ENCODE results near the gene ZC3H10.

The ZC3H10 gene

DNA sequence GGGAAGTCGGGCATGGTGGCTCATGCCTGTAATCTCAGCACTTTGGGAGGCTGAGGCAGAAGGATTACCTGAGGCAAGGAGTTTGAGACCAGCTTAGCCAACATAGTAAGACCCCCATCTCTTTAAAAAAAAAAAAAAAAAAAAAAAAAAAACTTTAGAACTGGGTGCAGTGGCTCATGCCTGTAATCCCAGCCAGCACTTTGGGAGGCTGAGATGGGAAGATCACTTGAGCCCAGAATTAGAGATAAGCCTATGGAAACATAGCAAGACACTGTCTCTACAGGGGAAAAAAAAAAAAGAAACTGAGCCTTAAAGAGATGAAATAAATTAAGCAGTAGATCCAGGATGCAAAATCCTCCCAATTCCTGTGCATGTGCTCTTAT, 15.4 kb upstream of the ZC3H10 start:
- H3K4me2 ChIP-seq (ENCODE audit: low read length, poor library complexity, severe bottlenecking), result no peak overlapping the region
- H2BK12ac ChIP-seq (ENCODE audit: low read length in 2 of 2), result no peak overlapping the region
- H2BK120ac ChIP-seq (ENCODE audit: low read depth, low read length), result no peak overlapping the region
- peaks cover 5 to 11% of the 10 kb centered on the region in 2 experiments for H3K36me3 ChIP-seq (ENCODE audit: control insufficient read depth in 1 of 2, insufficient read depth in 2 of 2, low read depth in 1 of 2, low read length in 2 of 2)
- H3K4me1 ChIP-seq (ENCODE audit: control insufficient read depth, insufficient read depth, low read depth, low read length), result no peaks in the 10 kb centered on the region
- no peak overlapping the region for H3K18ac ChIP-seq (ENCODE audit: low read depth in 1 of 2, low read length in 2 of 2)
- no peak overlapping the region for H2BK15ac ChIP-seq (ENCODE audit: low read depth, poor library complexity, severe bottlenecking)
- no peak overlapping the region for H3K14ac ChIP-seq (ENCODE audit: low read length in 2 of 2)
- H3K27ac ChIP-seq (ENCODE audit: low read length, poor library complexity, severe bottlenecking), result no peak overlapping the region
- H4K91ac ChIP-seq (ENCODE audit: low read length), result no peak overlapping the region
- no peak overlapping the region for H2BK5ac ChIP-seq (ENCODE audit: low read depth, low read length, poor library complexity, severe bottlenecking)
- H3K9me3 ChIP-seq (ENCODE audit: control insufficient read depth, low read length), result no peaks in the 10 kb centered on the region
- no peak overlapping the region for H3K23ac ChIP-seq (ENCODE audit: low read length in 2 of 2)
- 100% methylated on average over 1 of the region's 1 CpG for WGBS
- no peak overlapping the region for H4K8ac ChIP-seq (ENCODE audit: low read length)
- no peak for DNase-seq
- no peak overlapping the region for H2AFZ ChIP-seq (ENCODE audit: low read depth, low read length)
- peak overlapping the region; percentile 97 for H3K9ac ChIP-seq (ENCODE audit: low read length)
- no peak overlapping the region for H2AK5ac ChIP-seq (ENCODE audit: low read length, severe bottlenecking)
- no peak overlapping the region for H3K4ac ChIP-seq (ENCODE audit: low read depth in 1 of 2, low read length in 2 of 2)
- H3K27me3 ChIP-seq (ENCODE audit: control insufficient read depth in 1 of 2, insufficient read depth in 1 of 2, low read length in 2 of 2), result peaks cover 0 to 3% of the 10 kb centered on the region in 2 experiments
- peaks cover 2% of the 10 kb centered on the region for H3K79me1 ChIP-seq (replicated peaks; ENCODE audit: low read length, poor library complexity, severe bottlenecking)
- no peak overlapping the region for H3K4me3 ChIP-seq (ENCODE audit: insufficient read depth in 1 of 2, low read depth in 1 of 2, low read length in 2 of 2)

DNA sequence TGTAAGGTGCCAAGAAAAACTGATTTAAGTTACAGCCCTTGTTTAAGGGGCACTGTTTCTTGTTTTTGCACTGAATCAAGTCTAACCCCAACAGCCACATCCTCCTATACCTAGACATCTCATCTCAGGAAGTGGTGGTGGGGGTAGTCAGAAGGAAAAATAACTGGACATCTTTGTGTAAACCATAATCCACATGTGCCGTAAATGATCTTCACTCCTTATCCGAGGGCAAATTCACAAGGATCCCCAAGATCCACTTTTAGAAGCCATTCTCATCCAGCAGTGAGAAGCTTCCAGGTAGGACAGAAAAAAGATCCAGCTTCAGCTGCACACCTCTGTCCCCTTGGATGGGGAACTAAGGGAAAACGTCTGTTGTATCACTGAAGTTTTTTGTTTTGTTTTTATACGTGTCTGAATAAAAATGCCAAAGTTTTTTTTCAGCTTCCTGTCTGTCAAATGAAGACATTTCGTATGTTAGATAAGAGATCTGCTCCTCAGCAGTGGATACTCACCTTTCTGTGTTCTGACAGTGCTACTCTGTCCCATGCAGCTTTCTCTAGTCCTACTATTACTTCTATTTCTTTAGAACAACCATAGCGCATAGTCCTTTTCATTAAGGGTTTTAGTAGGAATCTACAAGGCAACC, 14.9 kb upstream of the ZC3H10 start:
- Histone ChIP-seq H2BK12ac (ENCODE audit: low read length in 2 of 2) (no peak overlapping the region), H4K91ac (ENCODE audit: low read length) (no peak overlapping the region), H3K4me2 (ENCODE audit: low read length, poor library complexity, severe bottlenecking) (no peak overlapping the region), H4K8ac (ENCODE audit: low read length) (no peak overlapping the region), H3K79me1 (replicated peaks; ENCODE audit: low read length, poor library complexity, severe bottlenecking) (peaks cover 4% of the 10 kb centered on the region), H3K4me1 (ENCODE audit: control insufficient read depth, insufficient read depth, low read depth, low read length) (no peaks in the 10 kb centered on the region), H2BK5ac (ENCODE audit: low read depth, low read length, poor library complexity, severe bottlenecking) (no peak overlapping the region), H2BK15ac (ENCODE audit: low read depth, poor library complexity, severe bottlenecking) (no peak overlapping the region), H3K9me3 (ENCODE audit: control insufficient read depth, low read length) (no peaks in the 10 kb centered on the region), H3K18ac (ENCODE audit: low read depth in 1 of 2, low read length in 2 of 2) (no peak overlapping the region), H2BK120ac (ENCODE audit: low read depth, low read length) (no peak overlapping the region), H3K9ac (ENCODE audit: low read length) (peak overlapping the region; percentile 97), H3K4ac (ENCODE audit: low read depth in 1 of 2, low read length in 2 of 2) (no peak overlapping the region), H3K4me3 (ENCODE audit: insufficient read depth in 1 of 2, low read depth in 1 of 2, low read length in 2 of 2) (peak overlapping the region in 1 of 2 experiments; percentile 98), H3K27me3 (ENCODE audit: control insufficient read depth in 1 of 2, insufficient read depth in 1 of 2, low read length in 2 of 2) (no peaks in the 10 kb centered on the region), H3K27ac (ENCODE audit: low read length, poor library complexity, severe bottlenecking) (no peak overlapping the region), H3K36me3 (ENCODE audit: control insufficient read depth in 1 of 2, insufficient read depth in 2 of 2, low read depth in 1 of 2, low read length in 2 of 2) (peaks cover 9 to 16% of the 10 kb centered on the region in 2 experiments), H2AK5ac (ENCODE audit: low read length, severe bottlenecking) (peak overlapping the region; percentile 7), H3K14ac (ENCODE audit: low read length in 2 of 2) (no peak overlapping the region), H3K23ac (ENCODE audit: low read length in 2 of 2) (no peak overlapping the region), H2AFZ (ENCODE audit: low read depth, low read length) (no peak overlapping the region)
- DNase-seq, result no peak
- WGBS, result 95% methylated on average over 6 of the region's 6 CpGs

DNA sequence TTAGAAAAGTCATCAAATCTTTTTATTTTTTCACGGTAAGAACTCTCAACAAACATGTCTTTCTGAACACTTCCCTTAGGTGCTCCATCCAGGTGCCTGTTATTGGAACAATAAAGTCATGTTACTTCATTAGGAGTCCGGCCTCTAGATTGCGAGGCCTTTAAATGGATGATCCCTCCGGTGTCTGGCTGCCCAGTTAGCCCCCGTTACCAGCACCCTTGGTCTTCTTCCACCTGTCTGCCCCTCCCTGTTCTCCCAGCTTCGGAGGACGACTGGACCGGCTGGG, 14.3 kb upstream of the ZC3H10 start:
- H4K8ac ChIP-seq (ENCODE audit: low read length), result peak overlapping the region; percentile 33
- H2AK5ac ChIP-seq (ENCODE audit: low read length, severe bottlenecking), result no peak overlapping the region
- H3K79me1 ChIP-seq (replicated peaks; ENCODE audit: low read length, poor library complexity, severe bottlenecking), result peaks cover 4% of the 10 kb centered on the region
- H3K23ac ChIP-seq (ENCODE audit: low read length in 2 of 2), result no peak overlapping the region
- H3K36me3 ChIP-seq (ENCODE audit: control insufficient read depth in 1 of 2, insufficient read depth in 2 of 2, low read depth in 1 of 2, low read length in 2 of 2), result peaks cover 7 to 22% of the 10 kb centered on the region in 2 experiments
- 19% methylated on average over 8 of the region's 8 CpGs for WGBS
- H3K4ac ChIP-seq (ENCODE audit: low read depth in 1 of 2, low read length in 2 of 2), result no peak overlapping the region
- H3K4me3 ChIP-seq (ENCODE audit: insufficient read depth in 1 of 2, low read depth in 1 of 2, low read length in 2 of 2), result peak overlapping the region; percentile 63 to 98
- peak overlapping the region in 1 of 2 experiments; percentile 73 for H3K14ac ChIP-seq (ENCODE audit: low read length in 2 of 2)
- no peak overlapping the region for H2BK12ac ChIP-seq (ENCODE audit: low read length in 2 of 2)
- peak overlapping the region; percentile 97 for H3K9ac ChIP-seq (ENCODE audit: low read length)
- no peak overlapping the region for H2BK120ac ChIP-seq (ENCODE audit: low read depth, low read length)
- H3K4me1 ChIP-seq (ENCODE audit: control insufficient read depth, insufficient read depth, low read depth, low read length), result no peaks in the 10 kb centered on the region
- H3K27ac ChIP-seq (ENCODE audit: low read length, poor library complexity, severe bottlenecking), result peak overlapping the region; percentile 55
- DNase-seq, result no peak
- H3K18ac ChIP-seq (ENCODE audit: low read depth in 1 of 2, low read length in 2 of 2), result no peak overlapping the region
- H3K27me3 ChIP-seq (ENCODE audit: control insufficient read depth in 1 of 2, insufficient read depth in 1 of 2, low read length in 2 of 2), result no peaks in the 10 kb centered on the region
- H3K9me3 ChIP-seq (ENCODE audit: control insufficient read depth, low read length), result no peaks in the 10 kb centered on the region
- no peak overlapping the region for H2AFZ ChIP-seq (ENCODE audit: low read depth, low read length)
- no peak overlapping the region for H2BK15ac ChIP-seq (ENCODE audit: low read depth, poor library complexity, severe bottlenecking)
- H4K91ac ChIP-seq (ENCODE audit: low read length), result no peak overlapping the region
- peak overlapping the region; percentile 69 for H3K4me2 ChIP-seq (ENCODE audit: low read length, poor library complexity, severe bottlenecking)
- no peak overlapping the region for H2BK5ac ChIP-seq (ENCODE audit: low read depth, low read length, poor library complexity, severe bottlenecking)

DNA sequence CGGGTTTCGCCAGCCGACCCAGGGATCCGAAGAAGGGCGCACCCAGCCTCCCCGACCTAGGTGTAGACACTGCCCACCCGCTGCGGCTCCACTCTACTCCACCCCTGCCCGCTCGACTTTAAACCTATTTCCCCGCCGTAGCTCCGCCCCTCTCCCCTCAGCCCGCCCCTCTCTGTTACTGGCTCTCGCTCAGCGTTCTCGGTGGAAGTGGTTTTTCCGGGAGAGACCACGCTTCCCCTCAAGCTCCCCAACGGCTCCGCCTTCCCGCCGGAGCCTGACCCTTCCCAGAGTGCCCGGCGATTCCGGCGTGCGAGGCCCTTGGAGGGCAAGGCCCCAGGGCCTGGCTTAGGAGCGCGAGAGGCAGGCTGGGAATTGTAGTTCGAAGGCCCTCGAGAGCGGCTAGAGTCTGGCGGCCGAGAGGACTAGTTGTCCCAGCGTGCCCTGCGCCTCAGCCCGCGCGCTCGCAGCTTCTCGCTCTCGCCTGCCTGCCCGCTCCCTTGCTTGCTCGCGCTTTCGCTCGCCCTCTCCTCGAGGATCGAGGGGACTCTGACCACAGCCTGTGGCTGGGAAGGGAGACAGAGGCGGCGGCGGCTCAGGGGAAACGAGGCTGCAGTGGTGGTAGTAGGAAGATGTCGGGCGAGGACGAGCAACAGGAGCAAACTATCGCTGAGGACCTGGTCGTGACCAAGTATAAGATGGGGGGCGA, 13.8 kb upstream of the ZC3H10 start, which contains the start of gene PA2G4:
Gene PA2G4, plus strand, starts transcription at position 451 of the 706 bp plus-strand sequence. Its CDS starts 179 bp downstream, at position 630.
- Histone ChIP-seq H2BK12ac (ENCODE audit: low read length in 2 of 2) (no peak within 1 kb of the TSS), H3K4ac (ENCODE audit: low read depth in 1 of 2, low read length in 2 of 2) (peak within 1 kb of the TSS in 1 of 2 experiments; percentile 27), H3K18ac (ENCODE audit: low read depth in 1 of 2, low read length in 2 of 2) (peak within 1 kb of the TSS; percentile 49 to 75), H3K9me3 (ENCODE audit: control insufficient read depth, low read length) (no peaks in the 10 kb centered on the region), H2BK120ac (ENCODE audit: low read depth, low read length) (no peak within 1 kb of the TSS), H3K36me3 (ENCODE audit: control insufficient read depth in 1 of 2, insufficient read depth in 2 of 2, low read depth in 1 of 2, low read length in 2 of 2) (peaks cover 9 to 26% of the 10 kb centered on the region in 2 experiments), H4K8ac (ENCODE audit: low read length) (peak within 1 kb of the TSS; percentile 61), H2AK5ac (ENCODE audit: low read length, severe bottlenecking) (no peak within 1 kb of the TSS), H3K14ac (ENCODE audit: low read length in 2 of 2) (peak within 1 kb of the TSS in 1 of 2 experiments; percentile 73), H3K27ac (ENCODE audit: low read length, poor library complexity, severe bottlenecking) (peak within 1 kb of the TSS; percentile 55), H3K4me2 (ENCODE audit: low read length, poor library complexity, severe bottlenecking) (peak within 1 kb of the TSS; percentile 69), H3K23ac (ENCODE audit: low read length in 2 of 2) (peak within 1 kb of the TSS in 1 of 2 experiments; percentile 78), H2AFZ (ENCODE audit: low read depth, low read length) (peak within 1 kb of the TSS; percentile 6), H4K91ac (ENCODE audit: low read length) (no peak within 1 kb of the TSS), H2BK15ac (ENCODE audit: low read depth, poor library complexity, severe bottlenecking) (peak within 1 kb of the TSS; percentile 12), H3K4me3 (ENCODE audit: insufficient read depth in 1 of 2, low read depth in 1 of 2, low read length in 2 of 2) (peak within 1 kb of the TSS; percentile 81 to 98), H3K27me3 (ENCODE audit: control insufficient read depth in 1 of 2, insufficient read depth in 1 of 2, low read length in 2 of 2) (no peaks in the 10 kb centered on the region), H3K79me1 (replicated peaks; ENCODE audit: low read length, poor library complexity, severe bottlenecking) (peaks cover 4% of the 10 kb centered on the region), H2BK5ac (ENCODE audit: low read depth, low read length, poor library complexity, severe bottlenecking) (peak within 1 kb of the TSS; percentile 48), H3K9ac (ENCODE audit: low read length) (peak within 1 kb of the TSS; percentile 97), H3K4me1 (ENCODE audit: control insufficient read depth, insufficient read depth, low read depth, low read length) (no peaks in the 10 kb centered on the region)
- DNase-seq, result peak; percentile 99
- WGBS, result 0% methylated on average over 60 of the region's 60 CpGs
